Astrocyte (in vitro differentiated cells and primary cell): ENCODE results near the gene SH3TC2. TPM values are rescaled to one million over a fixed set of nuclear protein-coding genes. Genes with fewer than 3 reads are reported as not detected.

Source experiments
- DNase-seq: peaks from one replicate; pipeline ENCODE4 v3.0.0-alpha.2; 2010; ENCODE audit warnings: low read depth
- FAIRE-seq: peaks from 2 replicates; lab custom pipeline; 2011; peaks lifted over from hg19 to GRCh38; lab: Jason Lieb, UNC
- H2AFZ ChIP-seq: 2 replicates; pipeline ENCODE4 v1.6.0; 2012; ENCODE audit warnings: low read depth, low read length, inconsistent platforms
- H3K27ac ChIP-seq: 2 replicates; pipeline ENCODE4 v1.5.1; 2011; ENCODE audit warnings: low read depth, low read length, inconsistent platforms
- H3K27me3 ChIP-seq: 2 replicates; pipeline ENCODE4 v1.6.0; 2011; ENCODE audit warnings: low read length, inconsistent platforms; ENCODE audit not compliant: insufficient read depth
- H3K36me3 ChIP-seq: 2 replicates; pipeline ENCODE4 v1.5.1; 2011; ENCODE audit warnings: low read length, inconsistent platforms; ENCODE audit not compliant: insufficient read depth
- H3K4me1 ChIP-seq: 2 replicates; pipeline ENCODE4 v1.5.1; 2011; ENCODE audit warnings: low read length, inconsistent platforms; ENCODE audit not compliant: insufficient read depth
- H3K4me2 ChIP-seq: 2 replicates; pipeline ENCODE4 v1.6.0; 2012; ENCODE audit warnings: low read length, inconsistent platforms
- H3K4me3 ChIP-seq: 2 replicates; pipeline ENCODE4 v1.5.1; 2011; ENCODE audit warnings: low read depth, mild to moderate bottlenecking, low read length, inconsistent platforms; ENCODE audit not compliant: insufficient read depth
- H3K79me2 ChIP-seq: 2 replicates; pipeline ENCODE4 v1.6.0; 2012; ENCODE audit warnings: mild to moderate bottlenecking, low read length, inconsistent platforms; ENCODE audit not compliant: insufficient read depth
- H3K9ac ChIP-seq: 2 replicates; pipeline ENCODE4 v1.6.0; 2012; ENCODE audit warnings: mild to moderate bottlenecking, low read length, inconsistent platforms
- H3K9me3 ChIP-seq: 2 replicates; pipeline ENCODE4 v1.5.1; 2012; ENCODE audit warnings: low read depth, mild to moderate bottlenecking, low read length, inconsistent platforms; ENCODE audit not compliant: insufficient read depth
- H4K20me1 ChIP-seq: 2 replicates; pipeline ENCODE4 v1.6.0; 2012; ENCODE audit warnings: low read length, inconsistent platforms; ENCODE audit not compliant: insufficient read depth
- H3K27ac Mint-ChIP-seq: one replicate; pipeline ENCODE4 v1.8.0; 2021; ENCODE audit warnings: mild to moderate bottlenecking, mixed read lengths; ENCODE audit not compliant: unreplicated experiment
- H3K27me3 Mint-ChIP-seq: one replicate; pipeline ENCODE4 v1.8.0; 2021; ENCODE audit warnings: low read depth, mixed read lengths; ENCODE audit not compliant: unreplicated experiment
- H3K36me3 Mint-ChIP-seq: one replicate; pipeline ENCODE4 v1.8.0; 2021; ENCODE audit warnings: low read depth, mixed read lengths; ENCODE audit not compliant: unreplicated experiment
- H3K4me1 Mint-ChIP-seq: one replicate; pipeline ENCODE4 v1.8.0; 2021; ENCODE audit warnings: low read depth, mixed read lengths; ENCODE audit not compliant: unreplicated experiment
- H3K4me3 Mint-ChIP-seq: one replicate; pipeline ENCODE4 v1.8.0; 2021; ENCODE audit warnings: mild to moderate bottlenecking, moderate library complexity, mixed read lengths; ENCODE audit not compliant: unreplicated experiment
- H3K9me3 Mint-ChIP-seq: one replicate; pipeline ENCODE4 v1.8.0; 2021; ENCODE audit warnings: mild to moderate bottlenecking, mixed read lengths; ENCODE audit not compliant: unreplicated experiment
- EZH2 ChIP-seq: IDR thresholded peaks from 2 replicates; pipeline ENCODE4 v1.6.1; 2012; ENCODE audit warnings: mild to moderate bottlenecking, low read length, inconsistent platforms; ENCODE audit not compliant: insufficient read depth
- total RNA-seq: library from RNA; stranded (reverse); gene quantifications from 2 replicates; pipeline ENCODE4 v1.2.1, GENCODE V29; 2021
- TF ChIP-seq, protein P1 (sequence below): IDR thresholded peaks from 2 replicates; pipeline ENCODE4 v1.5.1; 2011; ENCODE audit warnings: low read depth, mild to moderate bottlenecking, inconsistent platforms, low read length, moderate library complexity; ENCODE audit not compliant: insufficient read depth

The SH3TC2 gene
- total RNA-seq, 1 donor from 2014 or later: 2.6 TPM

DNA sequence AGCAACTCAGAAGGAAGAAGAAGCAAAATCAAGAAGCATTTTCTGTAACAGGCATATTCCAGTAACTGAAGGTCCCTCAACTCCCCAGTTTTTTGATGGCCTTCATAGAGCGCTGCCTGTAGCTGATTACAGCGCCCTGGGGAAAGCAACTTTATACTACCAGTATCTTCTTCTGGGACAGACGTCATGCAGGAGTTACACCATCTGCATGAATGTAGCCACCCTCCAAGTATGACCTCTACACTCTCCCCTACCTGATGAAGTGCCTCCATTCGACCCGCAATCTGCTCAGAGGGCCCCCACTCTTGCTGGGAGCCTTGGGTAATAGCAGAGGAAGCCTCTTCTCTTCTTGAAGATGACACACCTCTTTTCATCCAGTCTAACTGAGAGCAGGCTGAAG, 21.0 kb upstream of the SH3TC2 start:
- Histone ChIP-seq H3K79me2 (no peaks in the 10 kb centered on the region), H3K4me2 (no peak overlapping the region), H3K4me1 (no peaks in the 10 kb centered on the region), H2AFZ (no peak overlapping the region), H3K9me3 (no peaks in the 10 kb centered on the region), H3K27ac (no peak overlapping the region), H3K9ac (no peak overlapping the region), H3K36me3 (no peaks in the 10 kb centered on the region), H4K20me1 (no peaks in the 10 kb centered on the region), H3K4me3 (no peak overlapping the region), H3K27me3 (no peaks in the 10 kb centered on the region)
- Mint-ChIP-seq H3K27me3 (no peaks in the 10 kb centered on the region), H3K9me3 (peaks cover 3% of the 10 kb centered on the region), H3K4me3 (no peak overlapping the region), H3K27ac (no peak overlapping the region), H3K4me1 (no peaks in the 10 kb centered on the region), H3K36me3 (no peaks in the 10 kb centered on the region)
- FAIRE-seq (no peak), DNase-seq (no peak)
- TF ChIP-seq EZH2: no peak
- TF ChIP-seq, protein P1, sequence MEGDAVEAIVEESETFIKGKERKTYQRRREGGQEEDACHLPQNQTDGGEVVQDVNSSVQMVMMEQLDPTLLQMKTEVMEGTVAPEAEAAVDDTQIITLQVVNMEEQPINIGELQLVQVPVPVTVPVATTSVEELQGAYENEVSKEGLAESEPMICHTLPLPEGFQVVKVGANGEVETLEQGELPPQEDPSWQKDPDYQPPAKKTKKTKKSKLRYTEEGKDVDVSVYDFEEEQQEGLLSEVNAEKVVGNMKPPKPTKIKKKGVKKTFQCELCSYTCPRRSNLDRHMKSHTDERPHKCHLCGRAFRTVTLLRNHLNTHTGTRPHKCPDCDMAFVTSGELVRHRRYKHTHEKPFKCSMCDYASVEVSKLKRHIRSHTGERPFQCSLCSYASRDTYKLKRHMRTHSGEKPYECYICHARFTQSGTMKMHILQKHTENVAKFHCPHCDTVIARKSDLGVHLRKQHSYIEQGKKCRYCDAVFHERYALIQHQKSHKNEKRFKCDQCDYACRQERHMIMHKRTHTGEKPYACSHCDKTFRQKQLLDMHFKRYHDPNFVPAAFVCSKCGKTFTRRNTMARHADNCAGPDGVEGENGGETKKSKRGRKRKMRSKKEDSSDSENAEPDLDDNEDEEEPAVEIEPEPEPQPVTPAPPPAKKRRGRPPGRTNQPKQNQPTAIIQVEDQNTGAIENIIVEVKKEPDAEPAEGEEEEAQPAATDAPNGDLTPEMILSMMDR: no peak

DNA sequence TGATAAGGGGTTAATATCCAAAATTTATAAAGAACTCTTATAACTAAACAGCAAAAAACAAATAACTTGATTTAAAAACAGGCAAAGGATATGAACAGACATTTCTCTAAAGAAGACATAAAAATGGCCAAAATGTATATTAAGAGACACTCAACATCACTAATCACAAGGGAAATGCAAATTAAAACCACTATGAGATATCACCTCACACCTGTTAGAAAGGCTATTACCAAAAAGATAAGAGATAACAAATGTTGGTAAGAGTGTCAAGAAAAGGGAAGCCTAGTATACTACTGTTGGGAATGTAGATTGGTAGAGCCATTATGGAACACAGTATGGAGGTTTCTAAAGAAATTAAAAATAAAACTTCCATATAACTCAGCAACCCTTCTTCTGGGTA, 19.4 kb upstream of the SH3TC2 start:
- no peaks in the 10 kb centered on the region for H3K27me3 Mint-ChIP-seq
- no peaks in the 10 kb centered on the region for H3K36me3 Mint-ChIP-seq
- no peak overlapping the region for H3K27ac Mint-ChIP-seq

DNA sequence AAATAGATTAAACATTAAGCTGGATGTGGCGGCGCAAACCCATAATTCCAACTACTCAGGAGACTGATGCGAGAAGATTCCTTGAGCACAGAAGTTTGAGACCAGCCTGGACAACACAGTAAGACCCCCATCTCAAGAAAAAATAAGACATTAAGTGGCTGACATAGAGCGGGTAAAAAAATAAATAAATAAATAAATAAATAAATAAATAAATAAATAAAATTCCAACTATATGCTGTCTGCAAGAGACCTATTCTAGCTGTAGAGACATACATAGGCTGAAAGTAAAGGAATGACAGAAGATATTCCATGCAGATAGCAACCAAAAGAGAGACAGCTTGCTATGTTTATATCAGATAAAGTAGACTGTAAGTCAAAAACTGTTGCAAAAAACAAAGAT, 17.4 kb upstream of the SH3TC2 start:
- Histone ChIP-seq H3K27ac (no peak overlapping the region), H3K9me3 (no peaks in the 10 kb centered on the region), H3K36me3 (no peaks in the 10 kb centered on the region), H3K4me3 (no peak overlapping the region), H2AFZ (no peak overlapping the region), H4K20me1 (no peaks in the 10 kb centered on the region), H3K4me1 (no peaks in the 10 kb centered on the region), H3K4me2 (no peak overlapping the region), H3K79me2 (no peaks in the 10 kb centered on the region), H3K27me3 (no peaks in the 10 kb centered on the region), H3K9ac (no peak overlapping the region)
- FAIRE-seq (no peak), DNase-seq (no peak)
- Mint-ChIP-seq H3K9me3 (peaks cover 16% of the 10 kb centered on the region), H3K4me1 (no peaks in the 10 kb centered on the region), H3K27ac (no peak overlapping the region), H3K27me3 (no peaks in the 10 kb centered on the region), H3K4me3 (no peak overlapping the region), H3K36me3 (no peaks in the 10 kb centered on the region)
- TF ChIP-seq EZH2: no peak
- TF ChIP-seq, protein P1: no peak

More for the DNA sequence above, 19.4 kb upstream of the SH3TC2 start:
- Histone ChIP-seq H3K4me2 (no peak overlapping the region), H3K9ac (no peak overlapping the region), H3K9me3 (no peaks in the 10 kb centered on the region), H3K36me3 (no peaks in the 10 kb centered on the region), H3K4me1 (no peaks in the 10 kb centered on the region), H3K4me3 (no peak overlapping the region), H3K27ac (no peak overlapping the region), H2AFZ (no peak overlapping the region), H3K79me2 (no peaks in the 10 kb centered on the region), H3K27me3 (no peaks in the 10 kb centered on the region), H4K20me1 (no peaks in the 10 kb centered on the region)
- no peak for FAIRE-seq
- Mint-ChIP-seq H3K9me3 (peaks cover 5% of the 10 kb centered on the region), H3K4me3 (no peak overlapping the region), H3K4me1 (no peaks in the 10 kb centered on the region)
- TF ChIP-seq, protein P1: no peak
- no peak for TF ChIP-seq EZH2
- no peak for DNase-seq
